Measurements from ENCODE around the gene TEX2.

DNA sequence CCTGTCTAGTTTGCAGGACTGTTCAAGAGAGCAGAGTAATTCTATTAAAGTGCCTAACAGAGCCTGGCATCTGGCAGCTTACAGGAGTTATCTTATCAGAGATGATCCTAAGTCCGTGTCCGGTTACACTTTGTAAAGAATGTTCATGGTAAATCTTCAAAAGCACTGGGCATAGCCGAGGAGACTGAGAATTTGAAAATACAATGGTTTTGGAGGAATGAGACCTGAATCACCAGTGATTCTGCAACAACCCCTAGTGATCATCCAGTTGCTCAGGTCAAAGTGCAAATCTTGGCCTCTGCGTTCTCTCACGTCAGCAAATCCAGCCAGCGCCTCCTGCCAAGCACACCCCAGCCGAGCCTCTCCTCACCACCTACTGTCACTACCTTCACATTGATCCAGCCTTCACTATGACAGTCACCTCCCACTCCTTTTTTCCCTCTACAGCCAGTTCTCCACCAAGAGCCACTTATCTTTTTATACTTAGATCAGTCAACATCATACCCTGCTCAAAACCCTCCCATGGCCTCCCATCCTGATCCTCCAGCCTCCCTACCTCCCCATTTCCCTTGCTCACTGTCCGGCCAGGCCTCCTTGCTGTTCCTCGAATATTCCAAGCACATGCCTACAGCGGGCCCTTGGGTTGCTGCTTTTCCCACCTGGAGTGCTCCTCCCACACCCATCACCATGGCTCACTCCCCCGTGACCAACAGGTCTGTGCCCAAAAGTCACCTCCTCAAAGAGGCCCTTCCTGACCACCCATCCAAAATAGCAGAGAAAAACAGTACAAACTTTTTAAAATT is 75.8 kb downstream of the TEX2 start:
- TF ChIP-seq ELF3 (CRISPR knock-in tag; IDR thresholded peaks at IDR 0.05) (peak; percentile 66), GLMP (CRISPR knock-in tag; IDR thresholded peaks at IDR 0.05; ENCODE audit: borderline replicate concordance) (no peak), TCF12 (IDR thresholded peaks at IDR 0.05) (no peak), TCF12 (CRISPR knock-in tag; IDR thresholded peaks at IDR 0.05) (no peak)
- TF ChIP-seq, protein P1, sequence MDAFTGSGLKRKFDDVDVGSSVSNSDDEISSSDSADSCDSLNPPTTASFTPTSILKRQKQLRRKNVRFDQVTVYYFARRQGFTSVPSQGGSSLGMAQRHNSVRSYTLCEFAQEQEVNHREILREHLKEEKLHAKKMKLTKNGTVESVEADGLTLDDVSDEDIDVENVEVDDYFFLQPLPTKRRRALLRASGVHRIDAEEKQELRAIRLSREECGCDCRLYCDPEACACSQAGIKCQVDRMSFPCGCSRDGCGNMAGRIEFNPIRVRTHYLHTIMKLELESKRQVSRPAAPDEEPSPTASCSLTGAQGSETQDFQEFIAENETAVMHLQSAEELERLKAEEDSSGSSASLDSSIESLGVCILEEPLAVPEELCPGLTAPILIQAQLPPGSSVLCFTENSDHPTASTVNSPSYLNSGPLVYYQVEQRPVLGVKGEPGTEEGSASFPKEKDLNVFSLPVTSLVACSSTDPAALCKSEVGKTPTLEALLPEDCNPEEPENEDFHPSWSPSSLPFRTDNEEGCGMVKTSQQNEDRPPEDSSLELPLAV (CRISPR knock-in tag; conservative IDR thresholded peaks at IDR 0.05; ENCODE audit: low read depth) = no peak

Measured in HepG2 (cell line).